ENCODE data around the gene PPP6R3. TPM values are rescaled to one million over a fixed set of nuclear protein-coding genes. Genes with fewer than 3 reads are reported as not detected.

Gene PPP6R3
- total RNA-seq, 4 donors from 2014 or later: 238 to 334 (median 268) TPM

DNA sequence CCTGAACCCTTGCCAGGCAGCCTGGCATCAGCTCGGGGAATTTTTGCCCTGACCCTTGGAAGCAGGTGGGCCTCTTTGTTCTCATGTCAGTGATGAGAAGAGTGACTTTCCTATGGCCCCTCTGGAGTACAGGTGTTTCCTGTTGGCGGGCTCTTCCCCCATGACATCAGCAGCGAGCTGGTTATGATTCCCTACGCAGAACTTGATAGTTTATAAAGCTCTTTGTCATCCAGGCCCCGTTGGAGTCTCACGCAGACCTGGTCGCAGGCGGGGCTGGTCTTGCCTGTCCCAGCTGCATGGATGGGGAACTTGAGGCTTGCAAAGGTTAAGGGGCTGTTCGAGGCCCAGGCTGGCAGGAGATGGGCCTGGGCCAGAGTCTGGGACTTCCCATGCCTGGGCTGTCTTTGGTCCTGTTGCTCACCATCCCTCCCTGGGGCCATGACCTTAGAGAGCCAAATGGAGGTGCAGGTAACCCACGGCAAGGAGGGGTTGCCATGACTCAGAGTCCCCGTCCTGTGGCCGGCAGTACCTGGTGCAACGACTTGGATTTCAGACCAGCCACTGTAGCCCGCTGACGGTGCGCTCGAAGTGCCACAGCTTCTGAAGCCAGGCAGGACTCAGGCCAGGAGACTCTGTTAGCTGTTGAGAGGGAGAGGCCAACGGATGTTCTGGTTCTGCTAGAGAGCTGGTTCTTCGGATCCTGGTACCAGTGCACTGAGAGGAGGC, 45.9 kb upstream of the PPP6R3 start:
- intact Hi-C loops (cut with DNase I): no loop called here
- H3K36me3 ChIP-seq: peaks cover 47 to 51% of the 10 kb centered on the region in 2 donors
- TF ChIP-seq CTCF (IDR thresholded peaks at IDR 0.05): no peak
- no peak for TF ChIP-seq POLR2A (IDR thresholded peaks at IDR 0.05)
- no peaks in the 10 kb centered on the region for H3K9me3 ChIP-seq
- no peak overlapping the region for H3K4me3 ChIP-seq (replicated peaks in 1 of 3)
- 78 to 94% methylated on average over 10 to 18 of the region's 19 CpGs for WGBS, 2 donors
- H3K4me1 ChIP-seq: no peaks in the 10 kb centered on the region
- no peaks in the 10 kb centered on the region for H3K27me3 ChIP-seq
- peak overlapping the region in 1 of 3 donors; percentile 50 for H3K27ac ChIP-seq
- peak in 1 of 2 donors; percentile 19 for DNase-seq

- no peak overlapping the region for H3K27ac ChIP-seq
- no peak for DNase-seq
- WGBS, 2 donors: 93 to 96% methylated on average over 22 of the region's 22 CpGs
- H3K9me3 ChIP-seq: no peaks in the 10 kb centered on the region
- H3K4me3 ChIP-seq (replicated peaks in 1 of 3): no peak overlapping the region
- H3K27me3 ChIP-seq: no peaks in the 10 kb centered on the region
- H3K4me1 ChIP-seq: no peaks in the 10 kb centered on the region
- intact Hi-C loops (cut with DNase I): no loop called here
- TF ChIP-seq CTCF (IDR thresholded peaks at IDR 0.05) (no peak), POLR2A (IDR thresholded peaks at IDR 0.05) (no peak)
- H3K36me3 ChIP-seq: peaks cover 34 to 42% of the 10 kb centered on the region in 2 donors
Measured at GRCh38 chr11:68416070-68416578, 44.4 kb upstream of the PPP6R3 start.

- Histone ChIP-seq H3K27me3 (no peaks in the 10 kb centered on the region), H3K36me3 (peaks cover 9 to 22% of the 10 kb centered on the region in 2 donors), H3K9me3 (no peaks in the 10 kb centered on the region), H3K4me1 (no peaks in the 10 kb centered on the region), H3K27ac (no peak overlapping the region), H3K4me3 (replicated peaks in 1 of 3) (no peak overlapping the region)
- TF ChIP-seq POLR2A (IDR thresholded peaks at IDR 0.05) (no peak), CTCF (IDR thresholded peaks at IDR 0.05) (no peak)
- 88 to 94% methylated on average over 6 of the region's 6 CpGs for WGBS, 2 donors
- intact Hi-C loops (cut with DNase I): no loop called here
- DNase-seq: no peak
Measured at GRCh38 chr11:68418648-68419047, 41.9 kb upstream of the PPP6R3 start.

- TF ChIP-seq CTCF (IDR thresholded peaks at IDR 0.05) (no peak), POLR2A (IDR thresholded peaks at IDR 0.05) (no peak)
- intact Hi-C loops (cut with DNase I): no loop called here
- no peak for DNase-seq
- H3K36me3 ChIP-seq: peaks cover 11 to 24% of the 10 kb centered on the region in 2 donors
- H3K27me3 ChIP-seq: no peaks in the 10 kb centered on the region
- no peak overlapping the region for H3K27ac ChIP-seq
- WGBS, 2 donors: 97 to 99% methylated on average over 7 of the region's 7 CpGs
- no peaks in the 10 kb centered on the region for H3K4me1 ChIP-seq
- H3K4me3 ChIP-seq (replicated peaks in 1 of 3): no peak overlapping the region
- H3K9me3 ChIP-seq: no peaks in the 10 kb centered on the region
Measured at GRCh38 chr11:68420171-68420570, 40.4 kb upstream of the PPP6R3 start.

DNA sequence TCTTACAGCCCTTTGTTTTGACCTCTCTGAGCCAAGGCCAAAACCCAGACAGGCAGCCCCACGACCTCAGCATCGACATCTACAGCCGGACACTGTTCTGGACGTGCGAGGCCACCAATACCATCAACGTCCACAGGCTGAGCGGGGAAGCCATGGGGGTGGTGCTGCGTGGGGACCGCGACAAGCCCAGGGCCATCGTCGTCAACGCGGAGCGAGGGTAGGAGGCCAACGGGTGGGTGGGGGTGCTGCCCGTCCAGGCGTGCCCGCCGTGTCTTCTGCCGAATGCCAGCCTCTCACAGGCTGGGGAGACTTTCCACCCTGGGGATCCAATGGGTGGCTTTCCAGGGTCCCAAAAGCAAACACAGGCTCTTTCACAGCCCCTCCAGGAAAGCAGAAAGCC, 37.1 kb upstream of the PPP6R3 start:
- H3K36me3 ChIP-seq: peaks cover 33 to 38% of the 10 kb centered on the region in 2 donors
- DNase-seq: no peak
- no peaks in the 10 kb centered on the region for H3K27me3 ChIP-seq
- no peak overlapping the region for H3K4me3 ChIP-seq (replicated peaks in 1 of 3)
- intact Hi-C loops (cut with DNase I): no loop called here
- no peak overlapping the region for H3K27ac ChIP-seq
- WGBS, 2 donors: 97% methylated on average over 16 to 18 of the region's 21 CpGs
- TF ChIP-seq CTCF (IDR thresholded peaks at IDR 0.05) (no peak), POLR2A (IDR thresholded peaks at IDR 0.05) (no peak)
- no peaks in the 10 kb centered on the region for H3K9me3 ChIP-seq
- no peaks in the 10 kb centered on the region for H3K4me1 ChIP-seq

Measured in thyroid gland (tissue), 4 donors.